Right renal pelvis (tissue), 4 donors: Measurements from ENCODE around the gene LRCH1. TPM values are rescaled to one million over a fixed set of nuclear protein-coding genes. Genes with fewer than 3 reads are reported as not detected.

ENCODE experiments used
- DNase-seq, 4 donors: peaks; one replicate each; pipeline ENCODE4 v3.0.0-alpha.2; 2013; ENCODE audit warnings: low read depth in 4 of 4, low spot score in 3 of 4, missing footprints in 1 of 4
- polyA plus RNA-seq, 4 donors: library from polyadenylated mRNA; unstranded; fragments of 120-200 nt; gene quantifications; one replicate each; pipeline ENCODE4 v1.2.1, GENCODE V29; 2013; ENCODE audit not compliant: insufficient read length in 4 of 4

Gene LRCH1
- polyA plus RNA-seq, 4 donors, result 28.3 to 37.4 (median 35.2) TPM

DNA sequence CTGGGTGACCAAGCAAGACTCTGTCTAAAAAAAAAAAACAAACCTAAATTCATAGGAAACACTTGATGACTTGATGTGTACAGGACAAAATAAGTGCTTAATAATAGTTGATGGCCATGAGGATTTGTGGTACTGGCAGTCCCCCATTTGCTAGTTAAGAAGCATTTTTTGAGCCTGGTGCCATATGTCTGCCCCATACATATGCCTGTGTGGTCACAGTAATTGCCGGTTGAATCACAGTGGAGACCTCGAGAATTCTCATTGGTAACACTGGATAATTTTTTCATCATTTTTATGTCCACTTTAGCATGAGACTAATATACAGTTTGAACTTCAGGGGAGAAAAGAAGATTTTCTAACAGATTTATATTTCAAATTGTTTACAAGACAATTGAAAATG is 79.2 kb downstream of the LRCH1 start:
- DNase-seq, result no peak

GRCh38 chr13:46633416-46633815 is 80.4 kb downstream of the LRCH1 start:
- DNase-seq, result no peak

GRCh38 chr13:46636451-46636850 is 83.5 kb downstream of the LRCH1 start:
- DNase-seq, result no peak

DNA sequence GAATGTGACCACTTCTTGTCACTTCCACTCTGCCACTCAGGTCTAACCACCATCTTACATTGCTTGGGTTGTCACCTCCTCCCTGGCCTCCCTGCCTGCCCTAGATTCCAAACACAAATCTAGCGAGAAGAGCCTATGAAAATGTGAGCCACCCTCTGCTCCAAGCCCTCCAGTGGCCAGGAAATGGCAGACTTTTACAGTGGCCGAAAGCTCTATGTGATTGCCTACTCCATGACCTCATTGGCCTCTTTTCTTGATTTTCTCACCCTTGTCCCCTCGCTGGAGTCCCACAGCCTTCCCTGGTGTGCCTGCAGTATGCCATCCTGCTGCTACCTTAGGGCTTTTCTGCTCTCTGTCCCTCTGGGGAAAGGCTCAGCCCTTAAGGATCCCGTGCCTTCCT is 84.2 kb downstream of the LRCH1 start:
- no peak for DNase-seq

- no peak for DNase-seq
These were observed 85.3 kb downstream of the LRCH1 start for GRCh38 chr13:46638262-46638661.

DNA sequence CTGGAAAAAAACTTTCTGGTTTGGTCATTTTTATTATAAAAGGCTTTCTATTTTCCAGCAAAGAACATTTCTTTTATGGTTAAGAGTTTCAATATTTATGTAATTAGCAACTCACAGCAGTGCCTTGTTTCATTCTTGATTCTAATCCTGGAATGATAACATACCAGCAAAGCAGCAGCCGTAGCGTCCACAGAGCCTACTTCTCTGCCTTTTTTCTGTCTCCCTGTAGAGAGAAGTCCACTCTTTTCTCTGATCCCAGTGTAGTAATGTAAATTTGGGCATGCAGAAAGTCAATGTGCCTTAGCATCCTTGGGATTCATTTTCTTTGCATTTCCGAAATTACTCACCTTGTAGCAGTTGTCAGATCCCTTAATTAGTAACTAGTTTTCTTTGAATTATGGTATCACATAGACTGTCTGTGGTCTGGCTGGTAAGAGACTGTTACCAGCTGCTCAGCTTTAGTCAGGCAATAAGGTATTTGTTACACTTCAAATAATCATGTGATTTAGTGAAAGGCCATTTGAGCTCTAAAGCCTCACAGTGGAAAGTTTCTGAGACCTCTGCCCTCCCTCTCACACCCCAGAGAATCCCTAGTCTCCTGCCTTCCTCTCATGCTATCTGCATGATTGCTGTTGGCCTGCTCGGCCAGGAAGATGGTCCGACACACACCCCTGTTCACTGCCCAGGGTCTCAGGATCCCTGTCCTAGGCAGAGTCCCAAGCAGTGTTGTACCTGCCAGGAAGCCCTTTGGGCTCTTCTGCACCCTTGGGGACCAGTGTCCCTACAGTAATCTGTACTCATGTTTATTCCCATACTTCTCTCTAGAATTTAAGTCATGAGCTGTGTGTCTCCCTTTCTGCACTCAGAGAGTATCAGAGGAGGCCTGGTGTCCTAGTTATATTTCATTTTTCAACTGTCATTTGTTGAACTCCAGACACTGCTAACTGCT is 86.3 kb downstream of the LRCH1 start:
- no peak for DNase-seq

DNA sequence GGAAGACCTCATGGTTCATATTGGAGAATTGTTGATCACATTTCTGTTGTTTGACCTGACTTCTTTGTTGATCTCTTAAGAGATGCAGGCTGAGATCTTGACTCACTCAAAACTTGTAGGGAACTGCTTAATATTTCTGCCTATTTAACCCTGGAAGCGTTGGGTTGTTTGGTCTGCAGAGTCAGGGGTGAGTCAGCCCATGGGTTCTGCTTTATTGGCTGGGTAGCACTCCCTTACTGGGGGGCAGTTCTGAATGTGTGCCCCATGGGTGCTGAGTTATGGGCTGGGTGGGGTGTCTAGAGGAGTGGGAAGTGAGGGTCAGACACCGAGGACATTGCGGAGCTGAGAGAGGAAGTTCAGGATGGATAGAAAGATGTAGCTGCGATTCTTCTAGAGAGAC is 87.9 kb downstream of the LRCH1 start:
- DNase-seq, result no peak

- DNase-seq, result no peak
These were observed 88.5 kb downstream of the LRCH1 start for GRCh38 chr13:46641274-46642081.

GRCh38 chr13:46642254-46642653 is 89.3 kb downstream of the LRCH1 start:
- DNase-seq, result no peak

- DNase-seq, result no peak
These were observed 90.3 kb downstream of the LRCH1 start for GRCh38 chr13:46643165-46643777.

- no peak for DNase-seq
These were observed 91.8 kb downstream of the LRCH1 start for GRCh38 chr13:46644816-46645215.

GRCh38 chr13:46647512-46648065 is 94.6 kb downstream of the LRCH1 start:
- no peak for DNase-seq

DNA sequence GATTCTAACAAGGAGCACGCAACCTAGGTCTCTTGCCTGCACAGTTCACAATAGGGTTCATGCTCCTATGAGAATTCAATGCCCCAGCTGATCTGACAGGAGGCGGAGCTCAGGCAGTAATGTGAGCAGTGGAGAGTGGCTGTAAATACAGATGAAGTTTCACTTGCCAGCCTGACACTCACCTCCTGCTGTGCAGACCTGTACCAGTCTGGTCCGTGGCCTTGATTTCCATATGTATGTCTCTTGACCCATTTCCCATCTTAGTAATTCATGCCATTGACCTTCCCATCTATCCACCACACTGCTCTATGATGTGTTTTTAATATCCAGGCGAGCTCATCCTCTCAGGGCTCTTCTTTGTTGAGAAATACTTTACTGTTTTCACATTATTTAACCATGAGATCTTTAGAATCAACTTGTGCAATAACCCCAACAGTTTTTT is 95.2 kb downstream of the LRCH1 start:
- no peak for DNase-seq

DNA sequence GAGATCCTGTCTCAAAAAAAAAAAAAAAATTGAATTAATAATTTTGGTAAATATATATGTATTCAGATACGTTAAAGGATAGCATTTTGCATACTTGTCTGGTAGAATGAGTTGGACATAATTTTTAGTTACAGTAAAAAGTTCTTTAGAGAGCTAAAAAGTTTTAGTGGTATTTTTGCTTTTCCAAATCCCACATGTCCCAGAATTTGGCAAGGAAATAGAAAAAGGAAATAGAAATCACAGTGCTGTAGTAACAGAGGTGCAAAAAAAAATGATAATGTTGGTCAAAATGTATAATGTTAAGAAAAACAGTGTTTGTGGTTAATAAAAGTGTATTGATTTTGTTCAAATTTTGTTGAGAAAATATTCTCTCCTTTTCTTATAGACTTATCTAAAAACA is 96.8 kb downstream of the LRCH1 start:
- no peak for DNase-seq

DNA sequence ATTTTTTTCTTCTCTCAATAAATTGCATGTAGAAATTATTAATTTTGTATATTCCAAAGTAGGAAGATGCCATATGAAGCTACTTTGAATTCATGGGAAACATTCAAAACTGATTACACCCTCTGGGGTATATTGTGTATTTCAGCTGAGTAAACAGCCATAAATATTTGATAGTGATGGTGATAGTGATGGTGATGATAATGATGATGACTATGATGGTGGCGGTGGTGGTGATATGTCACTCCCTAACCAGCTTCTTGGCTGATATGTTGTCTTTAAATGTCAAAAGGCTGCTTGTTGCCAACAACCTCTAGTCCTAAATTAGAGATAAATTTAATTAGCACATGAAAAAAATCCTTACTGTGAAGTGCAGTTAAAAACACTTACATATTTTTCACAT is 102.0 kb downstream of the LRCH1 start:
- no peak for DNase-seq

GRCh38 chr13:46655377-46656180 is 102.6 kb downstream of the LRCH1 start:
- no peak for DNase-seq

- no peak for DNase-seq
These were observed 103.8 kb downstream of the LRCH1 start for GRCh38 chr13:46656786-46657185.

DNA sequence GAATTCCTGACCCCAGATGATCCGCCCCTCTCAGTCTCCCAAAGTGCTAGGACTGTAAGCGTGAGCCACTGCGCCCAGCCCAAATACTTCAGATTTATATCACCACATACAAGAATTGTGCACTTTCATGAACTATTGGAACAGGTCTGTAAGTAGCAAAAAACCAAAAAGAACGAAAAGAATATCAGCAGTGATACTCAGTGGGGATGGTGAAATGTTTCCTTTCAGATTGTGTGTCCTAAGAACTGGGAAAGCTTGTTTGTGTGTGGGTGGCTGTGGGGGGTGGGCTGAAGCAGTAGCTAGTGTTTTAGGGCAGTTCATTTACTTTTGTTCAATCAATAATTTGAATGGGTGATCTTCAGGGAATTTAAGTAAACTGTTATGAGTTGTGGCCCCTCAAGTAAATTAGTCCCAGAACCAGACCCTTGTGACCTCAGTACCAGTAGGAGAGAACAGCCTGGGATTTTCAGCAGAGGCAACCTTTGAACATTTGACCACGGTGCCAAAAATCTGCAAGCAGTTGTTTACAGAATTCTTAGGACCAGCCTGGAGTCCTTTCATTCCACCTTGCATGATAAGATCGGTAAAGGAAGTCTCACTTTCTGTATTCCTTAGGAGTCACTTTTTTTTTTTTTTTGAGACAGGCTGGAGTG is 106.6 kb downstream of the LRCH1 start:
- DNase-seq, result no peak

DNA sequence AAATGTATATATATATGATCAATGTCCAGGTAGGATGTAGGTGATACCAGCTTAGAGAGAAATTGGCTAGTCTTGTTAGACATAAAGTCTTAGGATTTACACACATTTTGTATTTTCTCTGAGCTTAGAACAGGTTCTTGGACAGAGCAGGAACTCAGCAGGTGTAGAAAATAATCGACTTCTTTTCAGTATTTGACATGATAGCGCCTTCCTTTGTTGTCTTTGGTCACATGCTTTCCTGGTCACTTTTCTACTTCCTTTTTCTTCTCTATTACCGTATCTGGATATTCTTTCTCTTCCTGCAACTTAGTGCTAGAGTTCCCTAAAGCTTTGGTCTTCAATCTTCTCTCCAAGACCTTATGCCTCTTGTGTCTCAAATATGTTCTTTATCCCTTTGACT is 107.4 kb downstream of the LRCH1 start:
- DNase-seq, result no peak

DNA sequence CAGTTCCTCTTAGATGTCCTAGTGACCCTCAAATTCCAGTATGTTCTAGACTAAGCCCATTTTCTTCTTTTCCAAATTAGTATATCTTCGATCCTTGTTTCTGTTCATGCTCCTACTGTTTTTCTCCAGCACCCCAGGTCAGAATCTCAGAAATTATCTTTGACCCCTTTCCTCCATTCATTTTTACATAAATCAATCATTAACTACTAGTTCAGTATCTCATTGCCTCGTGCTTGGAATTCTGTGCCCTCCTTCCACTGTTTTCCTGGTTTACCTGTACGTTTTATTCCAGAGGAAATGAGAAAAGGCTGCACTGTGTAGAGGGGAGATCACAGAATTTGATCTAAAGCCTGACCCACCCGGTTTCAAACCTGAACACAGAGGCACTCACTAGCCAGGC is 107.9 kb downstream of the LRCH1 start:
- no peak for DNase-seq
